Adrenal gland (tissue), 5 donors: Measurements from ENCODE around the gene ALG3.

ENCODE experiments used
- CTCF ChIP-seq, 6 experiments: fragments of 450-650 bp in 4 of 6; fragments of 200-600 bp in 2 of 6; sonication (generic) in 1 of 6; IDR thresholded peaks; 1 replicate in 5 of 6; 2 replicates in 1 of 6; pipeline versions ENCODE4 v1.5.1 to v1.8.0; 2016 to 2021; ENCODE audit warnings: antibody characterized with exemption in 6 of 6, mild to moderate bottlenecking in 2 of 6, moderate library complexity in 1 of 6
- POLR2A ChIP-seq, 2 donors: fragments of 450-650 bp; IDR thresholded peaks; one replicate each; pipeline ENCODE4 v1.6.1; 2017; ENCODE audit warnings: antibody characterized with exemption in 2 of 2, mild to moderate bottlenecking in 2 of 2, moderate library complexity in 1 of 2
- donor health status: DM: no; HTN: no; CAD: no.

GRCh38 chr3:184229394-184230080 is 19.2 kb downstream of the ALG3 start, which contains the start of gene VWA5B2:
- peak in 5 of 6 experiments; percentile 21 to 72 (median 48) for TF ChIP-seq CTCF (IDR thresholded peaks at IDR 0.05)
- TF ChIP-seq POLR2A (IDR thresholded peaks at IDR 0.05), result peak; percentile 74 to 89
